ENCODE measurements around the gene ZBTB32.

ZBTB32 gene

GRCh38 chr19:35740423-35741202 is 36.3 kb downstream of the ZBTB32 start:
- H3K9me3 ChIP-seq (ENCODE audit: control insufficient read depth in 5 of 5, low read length in 5 of 5) = no peaks in the 10 kb centered on the region
- H3K4me3 ChIP-seq (ENCODE audit: low read depth in 1 of 5, low read length in 5 of 5) = peak overlapping the region; percentile 72 to 89 (median 81)
- peak overlapping the region; percentile 80 for H3K27ac ChIP-seq (ENCODE audit: low read depth, low read length)
- H3K36me3 ChIP-seq (ENCODE audit: control insufficient read depth in 5 of 5, insufficient read depth in 5 of 5, low read length in 5 of 5) = peaks cover 0 to 50% (median 34%) of the 10 kb centered on the region in 5 donors
- H3K9ac ChIP-seq (ENCODE audit: low read length in 5 of 5) = peak overlapping the region in 4 of 5 donors; percentile 71 to 84 (median 76)
- H3K27me3 ChIP-seq (ENCODE audit: control insufficient read depth in 5 of 5, insufficient read depth in 4 of 5, low read length in 5 of 5) = no peaks in the 10 kb centered on the region
- peaks cover 10 to 43% (median 30%) of the 10 kb centered on the region in 5 donors for H3K4me1 ChIP-seq (ENCODE audit: control insufficient read depth in 5 of 5, insufficient read depth in 5 of 5, low read length in 5 of 5)

- H3K4me1 ChIP-seq (ENCODE audit: control insufficient read depth in 5 of 5, insufficient read depth in 5 of 5, low read length in 5 of 5) = peaks cover 13 to 49% (median 35%) of the 10 kb centered on the region in 5 donors
- peak overlapping the region; percentile 59 to 83 (median 80) for H3K4me3 ChIP-seq (ENCODE audit: low read depth in 1 of 5, low read length in 5 of 5)
- H3K27ac ChIP-seq (ENCODE audit: low read depth, low read length) = peak overlapping the region; percentile 78
- no peaks in the 10 kb centered on the region for H3K9me3 ChIP-seq (ENCODE audit: control insufficient read depth in 5 of 5, low read length in 5 of 5)
- peaks cover 0 to 47% (median 33%) of the 10 kb centered on the region in 5 donors for H3K36me3 ChIP-seq (ENCODE audit: control insufficient read depth in 5 of 5, insufficient read depth in 5 of 5, low read length in 5 of 5)
- H3K27me3 ChIP-seq (ENCODE audit: control insufficient read depth in 5 of 5, insufficient read depth in 4 of 5, low read length in 5 of 5) = no peaks in the 10 kb centered on the region
- H3K9ac ChIP-seq (ENCODE audit: low read length in 5 of 5) = peak overlapping the region in 4 of 5 donors; percentile 71 to 84 (median 76)
Observed at GRCh38 chr19:35741203-35741515, 36.8 kb downstream of the ZBTB32 start.

GRCh38 chr19:35742121-35742724 is 37.9 kb downstream of the ZBTB32 start, which contains the start of gene IGFLR1:
Gene IGFLR1, minus strand, starts transcription at chr19:35742452. Its CDS starts 1,272 bp downstream, at chr19:35741180.
- Histone ChIP-seq H3K36me3 (ENCODE audit: control insufficient read depth in 5 of 5, insufficient read depth in 5 of 5, low read length in 5 of 5) (peaks cover 0 to 36% (median 23%) of the 10 kb centered on the region in 5 donors), H3K4me1 (ENCODE audit: control insufficient read depth in 5 of 5, insufficient read depth in 5 of 5, low read length in 5 of 5) (peaks cover 16 to 54% (median 40%) of the 10 kb centered on the region in 5 donors), H3K27ac (ENCODE audit: low read depth, low read length) (no peak within 1 kb of the TSS), H3K27me3 (ENCODE audit: control insufficient read depth in 5 of 5, insufficient read depth in 4 of 5, low read length in 5 of 5) (no peaks in the 10 kb centered on the region), H3K9me3 (ENCODE audit: control insufficient read depth in 5 of 5, low read length in 5 of 5) (no peaks in the 10 kb centered on the region), H3K9ac (ENCODE audit: low read length in 5 of 5) (peak within 1 kb of the TSS in 4 of 5 donors; percentile 23 to 39 (median 30)), H3K4me3 (ENCODE audit: low read depth in 1 of 5, low read length in 5 of 5) (peak within 1 kb of the TSS; percentile 28 to 80 (median 40))

GRCh38 chr19:35743640-35744429 is 39.5 kb downstream of the ZBTB32 start:
- Histone ChIP-seq H3K4me1 (ENCODE audit: control insufficient read depth in 5 of 5, insufficient read depth in 5 of 5, low read length in 5 of 5) (peaks cover 22 to 63% (median 48%) of the 10 kb centered on the region in 5 donors), H3K9me3 (ENCODE audit: control insufficient read depth in 5 of 5, low read length in 5 of 5) (peaks cover 0 to 2% (median 0%) of the 10 kb centered on the region in 5 donors), H3K27ac (ENCODE audit: low read depth, low read length) (peak overlapping the region; percentile 99), H3K36me3 (ENCODE audit: control insufficient read depth in 5 of 5, insufficient read depth in 5 of 5, low read length in 5 of 5) (peaks cover 0 to 20% (median 7%) of the 10 kb centered on the region in 5 donors), H3K4me3 (ENCODE audit: low read depth in 1 of 5, low read length in 5 of 5) (peak overlapping the region; percentile 79 to 93 (median 87)), H3K9ac (ENCODE audit: low read length in 5 of 5) (peak overlapping the region in 2 of 5 donors; percentile 44 to 75), H3K27me3 (ENCODE audit: control insufficient read depth in 5 of 5, insufficient read depth in 4 of 5, low read length in 5 of 5) (peaks cover 0 to 4% (median 0%) of the 10 kb centered on the region in 5 donors)

GRCh38 chr19:35744430-35745327 is 40.3 kb downstream of the ZBTB32 start:
- Histone ChIP-seq H3K4me3 (ENCODE audit: low read depth in 1 of 5, low read length in 5 of 5) (peak overlapping the region; percentile 79 to 94 (median 88)), H3K4me1 (ENCODE audit: control insufficient read depth in 5 of 5, insufficient read depth in 5 of 5, low read length in 5 of 5) (peaks cover 26 to 62% (median 49%) of the 10 kb centered on the region in 5 donors), H3K36me3 (ENCODE audit: control insufficient read depth in 5 of 5, insufficient read depth in 5 of 5, low read length in 5 of 5) (peaks cover 0 to 15% (median 4%) of the 10 kb centered on the region in 5 donors), H3K9ac (ENCODE audit: low read length in 5 of 5) (peak overlapping the region; percentile 75 to 96 (median 87)), H3K27me3 (ENCODE audit: control insufficient read depth in 5 of 5, insufficient read depth in 4 of 5, low read length in 5 of 5) (peaks cover 0 to 4% (median 0%) of the 10 kb centered on the region in 5 donors), H3K27ac (ENCODE audit: low read depth, low read length) (peak overlapping the region; percentile 99), H3K9me3 (ENCODE audit: control insufficient read depth in 5 of 5, low read length in 5 of 5) (peaks cover 0 to 2% (median 0%) of the 10 kb centered on the region in 5 donors)

- peak within 1 kb of the TSS; percentile 79 to 94 (median 88) for H3K4me3 ChIP-seq (ENCODE audit: low read depth in 1 of 5, low read length in 5 of 5)
- H3K27me3 ChIP-seq (ENCODE audit: control insufficient read depth in 5 of 5, insufficient read depth in 4 of 5, low read length in 5 of 5) = peaks cover 0 to 4% (median 0%) of the 10 kb centered on the region in 5 donors
- H3K27ac ChIP-seq (ENCODE audit: low read depth, low read length) = peak within 1 kb of the TSS; percentile 99
- H3K36me3 ChIP-seq (ENCODE audit: control insufficient read depth in 5 of 5, insufficient read depth in 5 of 5, low read length in 5 of 5) = peaks cover 0 to 15% (median 4%) of the 10 kb centered on the region in 5 donors
- H3K9me3 ChIP-seq (ENCODE audit: control insufficient read depth in 5 of 5, low read length in 5 of 5) = peaks cover 0 to 2% (median 0%) of the 10 kb centered on the region in 5 donors
- peak within 1 kb of the TSS; percentile 76 to 96 (median 89) for H3K9ac ChIP-seq (ENCODE audit: low read length in 5 of 5)
- H3K4me1 ChIP-seq (ENCODE audit: control insufficient read depth in 5 of 5, insufficient read depth in 5 of 5, low read length in 5 of 5) = peaks cover 20 to 60% (median 50%) of the 10 kb centered on the region in 5 donors
Observed at GRCh38 chr19:35745328-35746086, 41.1 kb downstream of the ZBTB32 start, which contains the start of the genes PSENEN and U2AF1L4. Gene PSENEN, plus strand, starts transcription at chr19:35745651. Its CDS starts 280 bp downstream, at chr19:35745931. Gene U2AF1L4, minus strand, starts transcription at chr19:35745418. Its CDS starts 27 bp downstream, at chr19:35745391.

GRCh38 chr19:35746087-35746462 is 41.7 kb downstream of the ZBTB32 start:
- peaks cover 20 to 55% (median 45%) of the 10 kb centered on the region in 5 donors for H3K4me1 ChIP-seq (ENCODE audit: control insufficient read depth in 5 of 5, insufficient read depth in 5 of 5, low read length in 5 of 5)

GRCh38 chr19:35746531-35746930 is 42.2 kb downstream of the ZBTB32 start:
- H3K27ac ChIP-seq (ENCODE audit: low read depth, low read length) = peak overlapping the region; percentile 46
- H3K9me3 ChIP-seq (ENCODE audit: control insufficient read depth in 5 of 5, low read length in 5 of 5) = peaks cover 0 to 2% (median 0%) of the 10 kb centered on the region in 5 donors
- H3K9ac ChIP-seq (ENCODE audit: low read length in 5 of 5) = peak overlapping the region in 4 of 5 donors; percentile 16 to 96 (median 81)
- peaks cover 0 to 15% (median 4%) of the 10 kb centered on the region in 5 donors for H3K36me3 ChIP-seq (ENCODE audit: control insufficient read depth in 5 of 5, insufficient read depth in 5 of 5, low read length in 5 of 5)
- H3K27me3 ChIP-seq (ENCODE audit: control insufficient read depth in 5 of 5, insufficient read depth in 4 of 5, low read length in 5 of 5) = peaks cover 0 to 4% (median 0%) of the 10 kb centered on the region in 5 donors
- peaks cover 20 to 53% (median 43%) of the 10 kb centered on the region in 5 donors for H3K4me1 ChIP-seq (ENCODE audit: control insufficient read depth in 5 of 5, insufficient read depth in 5 of 5, low read length in 5 of 5)
- peak overlapping the region; percentile 79 to 94 (median 88) for H3K4me3 ChIP-seq (ENCODE audit: low read depth in 1 of 5, low read length in 5 of 5)

More at GRCh38 chr19:35746087-35746462, 41.7 kb downstream of the ZBTB32 start:
- peak overlapping the region; percentile 76 to 96 (median 89) for H3K9ac ChIP-seq (ENCODE audit: low read length in 5 of 5)
- H3K36me3 ChIP-seq (ENCODE audit: control insufficient read depth in 5 of 5, insufficient read depth in 5 of 5, low read length in 5 of 5) = peaks cover 0 to 15% (median 4%) of the 10 kb centered on the region in 5 donors
- H3K27ac ChIP-seq (ENCODE audit: low read depth, low read length) = peak overlapping the region; percentile 99
- peaks cover 0 to 2% (median 0%) of the 10 kb centered on the region in 5 donors for H3K9me3 ChIP-seq (ENCODE audit: control insufficient read depth in 5 of 5, low read length in 5 of 5)
- peaks cover 0 to 4% (median 0%) of the 10 kb centered on the region in 5 donors for H3K27me3 ChIP-seq (ENCODE audit: control insufficient read depth in 5 of 5, insufficient read depth in 4 of 5, low read length in 5 of 5)
- H3K4me3 ChIP-seq (ENCODE audit: low read depth in 1 of 5, low read length in 5 of 5) = peak overlapping the region; percentile 79 to 94 (median 88)

All from subcutaneous abdominal adipose tissue (tissue), 5 donors.